ENCODE results near the gene IFNLR1.
"Not testable (repeated sequence)": the region's sequence is repeated elsewhere in the genome, so short reads cannot be mapped to it uniquely, and the experiment has no call there.

The IFNLR1 gene

DNA sequence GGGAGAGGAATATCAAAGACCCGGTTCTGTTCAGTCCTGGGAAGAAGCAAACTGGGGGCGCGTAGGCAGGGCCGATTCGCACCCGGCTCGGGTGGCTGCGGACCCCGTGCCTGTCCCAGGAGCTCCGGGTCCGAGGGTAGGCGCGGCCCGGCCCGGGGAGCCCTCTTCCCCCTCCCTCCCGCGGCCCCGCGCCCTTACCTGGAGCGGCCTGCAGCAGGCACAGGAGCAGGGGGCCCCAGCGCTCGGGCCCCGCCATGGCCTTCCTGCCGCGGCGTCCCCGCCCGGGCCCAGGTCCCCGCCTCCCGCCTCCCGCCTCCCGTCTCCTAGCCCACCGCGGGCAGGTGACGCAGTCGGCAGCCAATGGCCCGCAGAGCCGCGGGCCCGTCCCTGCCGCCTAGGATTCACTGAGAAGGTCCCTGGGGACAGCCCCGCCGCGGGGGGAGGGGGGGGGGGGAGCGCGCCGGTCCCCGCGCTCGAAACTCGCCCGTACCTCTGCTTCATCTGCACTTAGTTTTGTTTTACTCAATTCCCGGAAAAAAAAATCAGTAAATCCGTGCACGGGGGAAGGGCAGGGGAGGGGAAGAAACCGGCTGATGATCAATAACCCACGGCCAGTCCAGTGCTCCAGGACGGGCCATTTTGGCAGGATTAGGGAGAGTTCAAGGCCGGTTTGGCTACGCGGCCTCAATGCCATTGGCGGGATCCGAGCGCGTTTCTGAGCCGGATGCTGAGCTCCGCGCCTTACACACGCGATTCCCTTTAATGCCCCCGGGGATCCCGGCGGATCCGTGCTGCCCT is at the start of gene IFNLR1:
IFNLR1 (minus strand) TSS at position 297 of the 798 bp plus-strand sequence; CDS start at position 256, 41 bp downstream.
- DNase-seq (ENCODE audit: low spot score): peak; percentile 90

DNA sequence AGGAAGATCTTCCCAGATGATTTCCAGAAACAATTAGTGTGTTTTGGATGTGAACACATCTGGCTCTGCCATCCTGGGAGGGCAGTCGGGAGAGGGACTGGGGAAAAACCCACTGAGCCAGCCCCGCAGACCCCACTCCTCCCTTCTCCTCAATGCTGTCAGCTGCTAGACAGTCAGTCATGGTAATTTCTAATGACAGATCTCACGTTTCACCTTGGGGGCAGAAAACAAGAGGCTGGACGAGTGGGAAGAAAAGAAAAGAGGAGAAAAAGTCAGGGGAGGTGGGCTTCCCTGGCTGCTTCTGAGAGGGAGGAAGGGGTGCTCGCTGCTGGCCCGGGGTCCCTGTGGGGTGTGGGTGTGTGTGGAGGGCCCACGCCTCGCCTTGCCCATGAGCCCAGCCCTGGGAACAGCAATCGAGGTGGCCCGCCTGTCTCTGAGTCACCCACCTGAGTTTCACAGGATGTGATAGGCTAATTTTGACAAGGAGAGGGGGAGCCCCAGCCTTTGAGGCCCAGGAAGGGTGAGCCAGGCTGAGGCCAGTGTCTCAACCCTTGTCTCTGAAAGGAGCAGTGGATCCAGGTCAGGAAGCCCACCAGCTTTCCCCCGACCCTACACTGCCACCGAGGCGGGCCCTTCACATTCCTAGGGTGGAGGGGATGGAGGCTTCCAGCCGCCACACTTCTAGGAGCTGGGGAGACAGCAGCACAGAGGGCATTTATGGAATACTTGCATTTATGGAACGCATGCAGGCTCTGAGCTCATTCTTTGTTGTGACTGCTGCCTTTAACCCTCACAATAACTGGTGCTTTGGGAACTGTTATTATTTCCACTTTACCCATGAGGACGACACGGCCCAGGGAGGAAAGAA is 49.1 kb upstream of the IFNLR1 start:
- no peak for DNase-seq (ENCODE audit: low spot score)

DNA sequence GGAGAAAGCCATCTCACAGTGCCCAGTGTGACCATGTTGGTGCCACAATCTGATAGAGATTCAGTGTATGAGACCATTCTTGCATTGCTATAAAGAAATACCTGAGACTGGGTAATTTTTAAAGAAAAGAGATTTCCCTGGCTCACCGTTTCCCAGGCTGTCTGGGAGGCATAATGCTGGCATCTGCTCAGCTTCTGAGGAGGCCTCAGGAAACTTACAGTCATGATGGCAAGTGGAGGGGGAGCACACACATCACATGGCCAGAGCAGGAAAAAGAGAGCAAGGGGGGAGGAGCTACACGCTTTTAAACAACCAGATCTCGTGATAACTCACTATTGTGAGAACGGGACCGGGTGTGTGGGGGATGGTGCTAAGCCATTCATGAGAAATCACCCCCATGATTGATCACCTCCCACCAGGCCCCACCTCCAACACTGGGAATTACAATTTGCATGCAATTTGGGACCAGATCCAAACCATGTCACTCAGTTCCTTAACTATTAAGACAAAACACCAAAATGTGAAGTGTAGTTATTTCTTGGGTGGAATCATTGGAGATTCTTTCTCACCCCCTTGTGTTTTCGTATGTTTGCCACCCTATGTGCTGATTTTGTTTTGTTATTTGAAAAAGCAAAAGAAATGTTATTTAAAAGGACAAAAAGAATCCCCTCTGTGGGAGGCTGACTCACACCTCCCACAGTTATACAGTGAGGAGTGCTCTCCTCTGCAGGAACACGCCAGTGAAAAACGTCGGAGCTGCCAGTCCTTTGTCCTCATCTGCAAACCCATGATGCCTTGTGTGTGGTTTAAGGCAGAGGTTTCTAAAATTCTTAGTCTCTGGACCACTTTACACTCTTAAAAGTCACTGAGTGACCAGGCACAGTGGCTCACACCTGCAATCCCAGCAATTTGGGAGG is 46.9 kb upstream of the IFNLR1 start:
- no peak for DNase-seq (ENCODE audit: low spot score)

DNA sequence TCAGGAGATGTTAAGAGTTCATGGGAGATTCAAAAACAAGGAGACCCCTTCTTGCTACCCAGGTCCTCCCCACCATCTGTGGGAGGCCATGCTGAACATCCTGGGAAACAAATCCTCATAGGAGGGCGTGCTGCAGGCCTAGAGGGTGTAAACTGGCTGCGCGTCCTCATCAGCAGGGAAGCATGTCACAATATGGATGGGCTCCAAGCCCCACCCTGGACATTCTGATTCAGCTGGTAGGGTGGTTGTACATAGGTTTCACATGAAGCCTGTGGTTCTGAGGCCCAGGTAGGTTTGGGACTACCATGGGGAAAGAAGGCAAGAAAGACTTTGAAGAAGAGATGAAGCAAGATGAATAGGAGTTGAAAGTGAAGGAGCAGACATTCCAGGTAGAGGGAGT is 44.6 kb upstream of the IFNLR1 start:
- DNase-seq (ENCODE audit: low spot score): no peak

DNA sequence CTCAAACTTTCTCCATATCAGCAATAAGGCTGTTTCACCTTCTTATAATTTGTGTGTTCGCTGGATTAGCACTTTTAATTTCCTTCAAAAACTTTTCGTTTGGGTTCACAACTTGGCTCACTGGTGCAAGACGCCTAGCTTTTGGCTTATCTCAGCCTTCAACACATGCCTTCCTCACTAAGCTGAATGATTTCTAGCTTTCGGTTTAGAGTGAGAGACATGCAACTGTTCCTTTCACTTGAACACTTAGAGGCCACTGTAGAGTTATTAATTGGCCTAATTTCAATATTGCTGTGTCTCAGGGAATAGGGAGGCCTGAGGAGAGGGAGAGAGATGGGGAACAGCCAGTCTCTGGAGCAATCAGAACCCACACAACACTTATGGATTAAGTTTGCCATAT is 41.2 kb upstream of the IFNLR1 start:
- DNase-seq (ENCODE audit: low spot score): no peak

DNA sequence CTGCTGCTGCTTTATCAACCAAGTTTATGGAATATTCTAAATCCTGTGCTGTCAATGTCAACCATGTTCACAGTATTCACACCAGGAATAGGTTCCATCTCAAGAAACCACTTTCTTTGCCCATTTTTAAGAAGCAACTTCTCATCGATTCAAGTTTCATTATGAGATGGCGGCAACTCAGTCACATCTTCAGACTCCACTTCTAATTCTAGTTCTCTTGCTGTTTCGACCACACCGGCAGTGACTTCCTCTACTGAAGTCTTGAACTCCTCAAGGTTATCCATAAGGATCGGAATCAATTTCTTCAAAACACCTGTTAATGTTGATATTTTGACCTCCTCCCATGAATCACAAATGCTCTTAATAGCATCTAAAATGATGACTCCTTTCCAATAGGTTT is 39.7 kb upstream of the IFNLR1 start:
- DNase-seq (ENCODE audit: low spot score): no peak

DNA sequence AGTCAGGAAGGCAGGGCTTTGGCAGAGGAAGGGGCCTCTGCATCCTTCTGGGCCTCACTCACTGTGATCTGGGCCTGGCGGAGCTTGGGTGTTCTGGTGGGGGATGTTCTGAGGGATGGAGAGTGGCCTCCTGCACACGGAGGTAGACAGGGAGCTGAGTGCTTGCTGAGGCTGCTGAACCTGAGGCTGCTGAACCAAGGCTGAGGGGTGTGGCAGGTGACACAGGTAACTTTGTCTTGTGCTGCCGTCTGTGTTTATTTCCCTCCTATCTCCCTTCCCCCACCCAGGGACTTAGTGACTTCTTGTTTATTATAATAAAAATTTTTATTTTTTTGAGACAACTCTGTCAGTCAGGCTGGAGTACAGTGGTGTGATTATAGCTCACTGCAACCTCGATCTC is 37.7 kb upstream of the IFNLR1 start:
- DNase-seq (ENCODE audit: low spot score): no peak

DNA sequence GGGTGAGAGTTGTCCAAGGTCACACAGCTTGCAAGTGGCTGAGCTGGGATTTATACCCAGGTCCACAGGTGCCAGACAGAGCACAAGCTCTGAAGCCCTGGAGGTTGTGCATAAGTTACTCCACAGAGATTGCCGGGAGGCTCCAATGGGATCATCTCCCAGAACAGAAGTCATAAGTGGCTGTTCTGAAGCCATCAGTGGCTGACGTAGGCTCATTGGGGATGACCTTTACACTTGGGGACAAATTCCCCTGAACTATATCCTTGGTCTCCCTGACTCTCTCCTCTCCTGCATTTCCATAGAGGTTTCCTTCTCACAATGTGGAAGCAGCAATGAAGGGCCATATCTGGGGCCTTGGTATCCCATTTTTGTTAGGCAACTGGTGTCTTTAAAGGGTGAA is 37.0 kb upstream of the IFNLR1 start:
- DNase-seq (ENCODE audit: low spot score): no peak

DNA sequence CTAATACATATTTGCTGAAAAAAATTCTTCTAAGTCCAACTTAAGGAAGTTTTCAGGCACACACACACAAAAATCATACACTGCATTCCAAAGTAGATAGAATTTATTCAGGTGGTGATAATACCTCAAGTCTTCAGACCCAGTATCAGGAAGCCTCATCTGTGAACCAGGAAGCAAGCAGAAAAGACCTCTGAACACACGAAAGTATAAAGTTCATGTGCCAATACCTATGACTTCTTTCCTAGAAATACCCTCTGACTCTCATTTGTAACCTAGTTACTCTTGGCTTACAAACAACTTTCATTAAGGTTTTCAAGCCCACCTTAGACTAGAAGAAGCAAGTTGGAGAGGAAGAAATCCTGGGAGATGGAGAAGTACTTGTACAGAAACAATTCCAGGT is 35.7 kb upstream of the IFNLR1 start:
- no peak for DNase-seq (ENCODE audit: low spot score)

DNA sequence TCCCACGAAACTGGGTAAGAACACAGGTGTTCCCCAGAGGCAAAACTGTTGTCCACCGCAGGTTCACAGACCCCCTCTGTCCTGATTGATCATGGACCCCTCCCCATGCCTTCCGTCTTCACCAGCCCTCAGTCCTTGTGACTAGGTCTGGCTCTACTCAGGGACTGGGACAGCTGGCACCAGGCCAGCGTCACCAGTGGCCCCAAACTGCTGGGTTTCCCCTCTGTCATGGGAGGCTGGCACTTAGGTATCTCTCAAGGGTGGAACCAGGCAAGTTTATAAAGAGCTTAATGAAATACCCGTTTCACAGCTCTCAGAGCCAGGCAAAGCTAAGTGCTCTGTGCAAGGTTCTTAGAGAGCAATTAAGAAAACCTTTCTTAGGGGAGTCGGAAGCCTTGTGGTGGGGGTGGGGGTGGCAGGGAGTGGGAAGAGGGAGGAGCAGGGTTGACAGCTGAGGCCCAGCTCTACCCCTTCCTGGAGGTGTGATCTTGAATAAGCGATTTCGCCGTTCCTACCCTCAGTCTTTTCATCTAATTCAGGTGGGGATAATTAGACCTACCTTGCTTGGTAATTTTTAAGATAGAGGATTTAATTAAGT is 35.0 kb upstream of the IFNLR1 start:
- DNase-seq (ENCODE audit: low spot score): no peak

DNA sequence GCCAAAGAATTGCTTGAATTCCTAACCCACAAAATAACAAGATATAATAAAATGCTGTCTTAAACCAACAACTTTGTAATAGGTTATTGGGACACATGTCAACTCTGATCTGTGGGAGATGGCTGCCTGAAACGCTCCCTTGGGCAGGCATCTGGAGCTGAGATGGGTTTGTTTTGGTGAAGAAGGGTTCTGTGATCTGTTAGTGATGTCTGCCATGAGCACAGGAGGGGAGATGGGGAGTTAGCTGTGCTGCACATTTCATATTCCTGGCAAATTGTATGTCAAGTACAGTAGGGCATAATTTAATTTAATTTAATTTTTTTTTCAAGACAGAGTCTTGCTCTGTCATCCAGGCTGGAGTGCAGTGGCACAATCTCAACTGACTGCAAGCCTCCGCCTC is 34.2 kb upstream of the IFNLR1 start:
- DNase-seq (ENCODE audit: low spot score): no peak

DNA sequence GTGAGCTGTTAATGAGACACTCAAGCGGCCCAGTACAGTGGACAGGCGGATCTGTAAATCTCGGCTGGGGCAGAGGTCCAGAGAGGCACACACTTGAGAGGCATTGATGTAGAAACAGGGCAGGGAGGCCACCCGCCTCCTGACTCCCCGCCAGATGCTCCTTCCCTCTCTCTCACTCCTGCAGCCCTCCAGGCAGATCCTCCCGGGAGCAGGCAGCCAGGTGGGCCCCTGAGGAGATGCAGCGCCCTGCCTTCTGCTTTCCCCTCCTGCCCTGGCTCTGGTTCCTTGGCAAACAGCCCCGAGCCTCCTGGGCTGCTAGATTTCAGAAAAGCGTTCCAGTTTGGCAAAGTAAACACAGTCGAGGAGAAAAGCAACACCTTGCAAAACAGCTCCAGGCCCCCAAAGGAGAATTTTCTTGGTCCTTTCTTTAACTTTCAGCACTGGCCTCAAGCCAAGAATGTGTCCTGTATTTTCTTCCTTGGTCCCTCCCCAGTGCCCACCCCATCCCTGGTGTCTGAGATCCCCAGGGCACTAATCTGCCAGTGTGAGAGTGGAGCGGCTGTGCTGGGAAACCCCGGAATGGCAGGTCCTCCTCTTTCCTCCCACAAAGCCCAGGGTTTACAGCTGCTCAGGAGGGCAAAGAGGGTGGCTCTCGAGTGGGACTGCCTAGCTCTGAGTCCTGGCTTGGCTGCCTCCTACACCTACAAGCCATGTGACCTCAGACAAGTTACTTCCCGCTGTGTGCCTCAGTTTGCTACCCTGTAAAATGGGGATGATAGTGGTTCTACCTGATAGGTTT is 29.4 kb upstream of the IFNLR1 start:
- DNase-seq (ENCODE audit: low spot score): no peak

DNA sequence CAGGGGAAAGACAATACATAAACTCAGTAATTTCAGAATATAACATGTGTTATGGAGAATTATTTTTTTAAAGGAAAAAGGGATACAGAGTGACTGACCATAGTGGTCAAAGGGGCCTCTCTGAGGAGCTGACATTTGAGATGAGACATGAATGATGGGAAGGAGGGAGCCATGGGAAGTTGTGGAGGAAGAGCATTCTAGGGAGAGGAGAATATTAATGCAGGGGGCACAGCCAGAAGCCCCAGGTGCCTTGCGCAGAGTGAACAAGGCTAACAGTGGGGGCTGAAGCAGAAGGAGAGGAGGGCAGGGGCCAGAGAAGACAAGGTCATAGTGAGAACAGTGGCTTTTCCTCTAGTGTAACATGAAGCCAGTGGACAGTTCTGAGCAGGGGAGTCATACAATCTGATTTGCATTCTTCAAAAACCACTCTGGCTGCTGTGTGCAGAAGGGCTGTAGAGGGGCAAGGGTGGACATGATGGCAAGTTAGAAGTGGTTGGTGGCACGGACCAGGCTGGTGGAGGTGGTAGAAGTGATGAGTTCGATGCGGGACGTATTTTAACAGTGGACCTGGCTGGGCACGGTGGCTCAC is 28.2 kb upstream of the IFNLR1 start:
- DNase-seq (ENCODE audit: low spot score): no peak

DNA sequence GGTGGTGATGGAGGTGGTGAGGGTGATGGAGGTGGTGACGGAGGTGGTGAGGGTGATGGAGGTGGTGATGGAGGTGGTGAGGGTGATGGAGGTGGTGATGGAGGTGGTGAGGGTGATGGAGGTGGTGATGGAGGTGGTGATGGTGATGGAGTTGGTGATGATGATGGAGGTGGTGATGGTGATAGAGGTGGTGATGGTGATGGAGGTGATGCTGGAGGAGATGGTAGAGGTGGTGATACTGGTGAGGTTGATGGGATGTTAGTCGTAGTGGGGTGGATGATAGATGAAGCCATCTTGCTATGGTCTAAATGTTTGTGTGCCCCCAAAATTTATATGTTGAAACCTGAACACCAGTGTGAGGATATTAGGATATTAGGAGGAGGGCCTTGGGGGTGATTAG is 25.3 kb upstream of the IFNLR1 start:
- DNase-seq (ENCODE audit: low spot score): no peak

DNA sequence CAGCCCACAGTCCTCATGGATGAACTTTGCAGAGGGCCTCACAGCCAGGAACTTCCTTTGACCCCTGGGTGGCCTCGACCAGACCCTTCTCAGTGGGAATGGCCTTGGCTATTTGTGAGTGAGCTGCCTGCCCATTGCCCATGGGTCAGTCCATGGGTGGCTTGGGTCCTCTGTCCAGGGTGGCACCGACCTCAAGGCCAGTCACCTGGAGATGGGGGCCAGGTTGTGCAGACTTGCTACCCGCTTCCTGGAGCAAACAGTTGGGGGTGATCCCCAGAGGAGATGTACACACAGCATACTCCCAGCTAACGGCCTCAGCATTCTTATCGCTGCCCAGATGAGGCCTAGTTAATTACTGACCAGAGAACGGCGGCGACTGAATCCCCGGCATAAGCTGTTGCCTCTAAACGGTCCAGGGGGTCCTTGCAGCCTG is 23.1 kb upstream of the IFNLR1 start:
- no peak for DNase-seq (ENCODE audit: low spot score)

DNA sequence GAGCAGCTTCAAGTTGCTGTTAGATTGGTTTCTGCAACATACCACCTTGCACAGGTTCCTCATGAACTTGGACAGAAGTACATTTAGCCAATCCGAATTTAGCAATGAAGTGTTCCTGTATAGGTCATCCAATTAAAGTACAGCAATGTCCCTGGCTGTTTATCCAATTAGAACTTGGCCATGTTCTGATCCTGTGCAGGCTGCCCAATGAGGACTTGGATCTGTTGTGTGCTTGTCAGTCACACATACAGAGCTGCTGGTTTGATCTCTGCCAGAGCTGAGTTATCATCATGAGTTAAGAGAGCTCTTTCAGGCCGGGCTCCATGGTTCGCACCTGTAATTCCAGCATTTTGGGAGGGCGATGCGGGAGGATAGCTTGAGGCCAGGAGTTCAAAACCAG is 22.0 kb upstream of the IFNLR1 start:
- DNase-seq (ENCODE audit: low spot score): no peak

DNA sequence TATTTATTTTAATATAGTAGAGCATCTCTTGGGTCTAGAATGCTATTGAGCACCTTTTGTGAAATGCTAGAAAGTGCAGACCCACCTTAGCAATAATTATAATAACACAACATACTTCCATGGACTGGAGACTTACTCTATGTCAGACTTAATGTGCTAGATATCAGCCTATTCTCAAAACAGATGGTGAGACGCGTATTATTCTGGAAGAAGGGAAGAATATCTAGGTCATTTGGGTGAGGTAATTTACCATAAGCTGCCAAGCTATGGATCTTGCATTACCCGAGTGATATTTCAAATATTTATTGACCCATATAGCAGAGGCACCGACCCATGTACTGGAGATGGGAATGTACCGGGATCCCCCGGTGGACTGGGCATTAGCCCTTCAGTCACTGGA is 20.6 kb upstream of the IFNLR1 start:
- no peak for DNase-seq (ENCODE audit: low spot score)

DNA sequence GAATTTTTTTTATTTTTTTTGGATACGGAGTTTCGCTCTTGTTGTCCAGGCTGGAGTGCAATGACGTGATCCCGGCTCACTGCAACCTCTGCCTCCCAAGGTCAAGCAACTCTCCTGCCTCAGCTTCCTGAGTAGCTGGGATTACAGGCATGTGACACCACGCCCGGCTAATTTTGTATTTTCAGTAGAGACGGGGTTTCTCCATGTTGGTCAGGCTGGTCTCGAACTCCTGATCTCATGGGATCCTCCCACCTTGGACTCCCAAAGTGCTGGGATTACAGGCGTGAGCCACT is 20.3 kb upstream of the IFNLR1 start:
- DNase-seq (ENCODE audit: low spot score): not testable (repeated sequence)

DNA sequence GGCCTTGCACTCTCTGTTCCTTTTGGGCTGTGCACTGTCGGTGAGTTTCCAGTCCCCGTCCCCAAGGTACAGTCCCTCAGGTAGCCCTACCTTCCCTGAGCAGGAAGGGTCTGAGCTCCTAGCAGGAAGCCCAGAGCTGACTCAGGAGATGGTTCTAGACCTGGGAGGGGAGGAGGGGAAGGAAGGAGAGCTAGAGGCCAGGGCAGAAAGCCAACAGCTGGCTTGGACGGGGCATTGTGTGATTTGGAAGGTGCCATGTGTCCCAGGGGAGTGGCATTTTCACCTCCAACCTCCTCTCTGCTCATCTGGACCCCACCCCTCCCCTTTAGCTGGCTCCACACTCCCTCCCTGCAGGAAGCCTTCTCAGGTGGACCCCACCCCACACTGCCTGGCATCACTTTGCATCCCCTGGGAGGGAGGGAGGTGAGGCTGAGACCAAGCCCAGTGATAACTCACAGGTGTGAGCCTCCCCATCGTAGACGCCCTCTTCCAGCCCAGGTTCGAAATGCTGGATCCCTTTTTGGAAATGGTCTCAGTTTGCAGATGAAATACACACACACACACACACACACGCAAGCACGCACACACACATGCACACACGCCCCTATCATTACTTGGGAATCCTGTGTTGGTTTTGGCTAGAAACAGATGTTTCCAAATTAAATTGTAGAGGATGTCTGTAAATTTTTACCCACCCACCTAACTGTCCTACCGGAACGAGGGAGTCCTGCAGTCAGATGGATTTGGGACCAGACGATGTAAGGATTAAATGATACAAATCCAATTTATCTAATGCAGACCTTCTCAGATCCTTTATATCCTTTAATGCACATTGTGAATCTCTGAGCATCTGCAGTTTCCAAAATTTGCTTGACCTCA is 19.7 kb upstream of the IFNLR1 start:
- no peak for DNase-seq (ENCODE audit: low spot score)

DNA sequence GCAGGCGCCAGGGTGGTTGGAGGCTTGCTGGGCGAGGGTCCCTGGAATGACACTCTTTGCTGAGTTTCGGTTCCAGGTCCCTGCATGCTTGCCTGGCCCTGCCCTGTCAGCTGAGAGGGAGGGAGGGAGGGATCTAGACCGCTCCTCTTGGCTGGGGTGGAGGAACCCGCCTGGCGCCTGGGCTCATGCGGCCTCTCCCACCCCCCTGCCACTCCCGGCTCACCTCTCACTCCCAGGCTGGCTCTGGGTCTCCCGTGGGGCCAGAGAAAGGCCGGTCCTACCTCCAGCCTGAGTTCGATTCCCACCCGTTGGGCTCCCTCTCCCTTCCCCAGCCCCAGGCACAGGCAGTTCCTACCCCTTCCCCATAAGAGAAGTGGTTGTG is 19.0 kb upstream of the IFNLR1 start:
- no peak for DNase-seq (ENCODE audit: low spot score)

All from germinal center (tissue), 1 donor.